Natural killer cell (primary cell): ENCODE results near the gene NRXN2. TPM values are rescaled to one million over a fixed set of nuclear protein-coding genes. Genes with fewer than 3 reads are reported as not detected.
A peak's percentile ranks its signal among the peaks of the same experiment; 100 is the strongest.

ENCODE experiments used
- ATAC-seq, 3 donors: fragments of 150-1000 bp in 2 of 3; fragments of 200-7000 bp in 1 of 3; cut with Tn5 transposase; 1 replicate in 1 of 3; 2 replicates in 2 of 3; pipeline ENCODE4 v1.10.0; 2021; ENCODE audit warnings: mild to moderate bottlenecking in 2 of 3, moderate library complexity in 2 of 3
- DNase-seq, 2 donors: peaks; one replicate each; pipeline versions ENCODE4 v3.0.0 to v3.0.0-alpha.2; 2013 to 2021; ENCODE audit warnings: mixed read lengths in 1 of 2
- H3K27ac ChIP-seq: one replicate; pipeline ENCODE4 v1.5.1; 2013; ENCODE audit warnings: mild to moderate bottlenecking, low read length
- H3K27me3 ChIP-seq: one replicate; pipeline ENCODE4 v1.6.1; 2013; ENCODE audit warnings: low read length; ENCODE audit not compliant: control insufficient read depth, insufficient read depth
- H3K36me3 ChIP-seq: one replicate; pipeline ENCODE4 v1.6.1; 2013; ENCODE audit warnings: low read length; ENCODE audit not compliant: control insufficient read depth, insufficient read depth
- H3K4me1 ChIP-seq: one replicate; pipeline ENCODE4 v1.6.1; 2013; ENCODE audit warnings: low read length; ENCODE audit not compliant: control insufficient read depth, insufficient read depth
- H3K4me3 ChIP-seq: one replicate; pipeline ENCODE4 v1.5.1; 2013; ENCODE audit warnings: low read length
- H3K9me3 ChIP-seq: one replicate; pipeline ENCODE4 v1.6.1; 2013; ENCODE audit warnings: low read length; ENCODE audit not compliant: control insufficient read depth, insufficient read depth
- H3K27ac Mint-ChIP-seq, 2 donors: one replicate each; pipeline ENCODE4 v1.8.0; 2022; ENCODE audit warnings: mild to moderate bottlenecking in 2 of 2, mixed read lengths in 2 of 2, moderate library complexity in 1 of 2
- H3K27me3 Mint-ChIP-seq, 2 donors: one replicate each; pipeline ENCODE4 v1.8.0; 2022; ENCODE audit warnings: low read depth in 2 of 2, mixed read lengths in 2 of 2
- H3K36me3 Mint-ChIP-seq: one replicate; pipeline ENCODE4 v1.8.0; 2022; ENCODE audit warnings: mixed read lengths
- H3K4me1 Mint-ChIP-seq, 2 donors: one replicate each; pipeline ENCODE4 v1.8.0; 2022; ENCODE audit warnings: mixed read lengths in 2 of 2
- H3K4me3 Mint-ChIP-seq: one replicate; pipeline ENCODE4 v1.8.0; 2022; ENCODE audit warnings: mild to moderate bottlenecking, moderate library complexity, mixed read lengths
- H3K9me3 Mint-ChIP-seq, 2 donors: one replicate each; pipeline ENCODE4 v1.8.0; 2022; ENCODE audit warnings: mixed read lengths in 2 of 2
- WGBS: methylation state at CpG from one replicate; pipeline ENCODE4 v1.1.7; 2013; ENCODE audit warnings: missing lambda C conversion rate; ENCODE audit not compliant: insufficient coverage; 5-methylcytosine and 5-hydroxymethylcytosine counted together
- intact Hi-C: fragments of 100-400 bp; cut with micrococcal nuclease; formaldehyde crosslinking; loops from one replicate; pipeline ENCODE4 v1.14.2; 2022
- total RNA-seq, 4 donors: library from RNA; stranded (reverse); fragments of 120-200 nt in 1 of 4; gene quantifications; one replicate each; pipeline versions ENCODE4 v1.2.3 to v1.2.4, GENCODE V29; 2013 to 2022
- TF ChIP-seq, protein P1 (sequence below): fragments of 200-600 bp; IDR thresholded peaks from one replicate; pipeline ENCODE4 v1.8.0; 2022; ENCODE audit warnings: antibody characterized with exemption

NRXN2 gene
- total RNA-seq, 3 donors from 2014 or later (not counting 1 experiment from before 2014, with no cell fraction given): 2.9 to 9.6 (median 7.7) TPM

DNA sequence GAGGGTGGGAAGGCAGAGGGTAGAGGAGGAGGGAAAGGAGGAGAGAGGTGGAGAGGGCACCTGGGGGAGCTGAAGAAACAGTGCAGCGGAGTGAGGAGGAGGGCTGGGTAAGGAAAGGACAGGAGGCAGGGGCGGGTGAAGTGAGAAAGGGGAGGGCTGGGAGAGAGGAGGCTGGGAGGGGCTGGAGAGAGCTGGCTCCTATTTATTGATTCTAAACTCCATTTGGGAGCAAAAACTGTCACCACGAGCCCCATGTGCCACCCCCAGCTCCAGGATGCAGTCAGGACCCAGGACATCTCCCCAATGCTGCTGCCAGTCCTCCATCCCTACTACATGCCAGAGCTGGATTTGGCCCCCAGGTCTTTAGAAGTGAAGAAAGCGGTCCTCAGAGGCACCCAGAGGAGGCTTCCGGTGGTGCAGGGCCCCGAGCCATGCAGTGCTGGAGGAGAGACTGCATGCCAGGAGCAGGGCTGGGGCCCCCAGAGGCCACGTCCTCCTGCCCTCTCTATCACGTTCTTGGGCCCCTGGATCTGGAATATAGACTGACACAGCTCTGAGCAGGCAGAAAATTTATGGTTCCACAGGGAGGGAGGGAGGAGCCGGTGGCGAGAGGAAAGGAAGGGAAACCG lies 78.2 kb downstream of the NRXN2 start:
- ATAC-seq (peak in 2 of 3 donors; percentile 35 to 36), DNase-seq (no peak)
- intact Hi-C loops: no loop called here
- Mint-ChIP-seq H3K4me3 (peak overlapping the region; percentile 25), H3K9me3 (no peaks in the 10 kb centered on the region), H3K4me1 (peaks cover 0 to 5% of the 10 kb centered on the region in 2 donors), H3K27me3 (peaks cover 12 to 23% of the 10 kb centered on the region in 2 donors), H3K27ac (no peak overlapping the region), H3K36me3 (no peaks in the 10 kb centered on the region)
- WGBS: 43% methylated on average over 11 of the region's 11 CpGs
- Histone ChIP-seq H3K4me3 (no peak overlapping the region), H3K4me1 (peaks cover 15% of the 10 kb centered on the region), H3K36me3 (no peaks in the 10 kb centered on the region), H3K27me3 (peaks cover 17% of the 10 kb centered on the region), H3K27ac (no peak overlapping the region), H3K9me3 (no peaks in the 10 kb centered on the region)
- TF ChIP-seq, protein P1, sequence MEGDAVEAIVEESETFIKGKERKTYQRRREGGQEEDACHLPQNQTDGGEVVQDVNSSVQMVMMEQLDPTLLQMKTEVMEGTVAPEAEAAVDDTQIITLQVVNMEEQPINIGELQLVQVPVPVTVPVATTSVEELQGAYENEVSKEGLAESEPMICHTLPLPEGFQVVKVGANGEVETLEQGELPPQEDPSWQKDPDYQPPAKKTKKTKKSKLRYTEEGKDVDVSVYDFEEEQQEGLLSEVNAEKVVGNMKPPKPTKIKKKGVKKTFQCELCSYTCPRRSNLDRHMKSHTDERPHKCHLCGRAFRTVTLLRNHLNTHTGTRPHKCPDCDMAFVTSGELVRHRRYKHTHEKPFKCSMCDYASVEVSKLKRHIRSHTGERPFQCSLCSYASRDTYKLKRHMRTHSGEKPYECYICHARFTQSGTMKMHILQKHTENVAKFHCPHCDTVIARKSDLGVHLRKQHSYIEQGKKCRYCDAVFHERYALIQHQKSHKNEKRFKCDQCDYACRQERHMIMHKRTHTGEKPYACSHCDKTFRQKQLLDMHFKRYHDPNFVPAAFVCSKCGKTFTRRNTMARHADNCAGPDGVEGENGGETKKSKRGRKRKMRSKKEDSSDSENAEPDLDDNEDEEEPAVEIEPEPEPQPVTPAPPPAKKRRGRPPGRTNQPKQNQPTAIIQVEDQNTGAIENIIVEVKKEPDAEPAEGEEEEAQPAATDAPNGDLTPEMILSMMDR: no peak

GRCh38 chr11:64643920-64644646 lies 78.9 kb downstream of the NRXN2 start:
- H3K27ac Mint-ChIP-seq: no peak overlapping the region
- H3K9me3 Mint-ChIP-seq: no peaks in the 10 kb centered on the region
- TF ChIP-seq, protein P1: no peak
- peaks cover 0 to 5% of the 10 kb centered on the region in 2 donors for H3K4me1 Mint-ChIP-seq
- intact Hi-C loops: no loop called here
- Histone ChIP-seq H3K36me3 (no peaks in the 10 kb centered on the region), H3K27me3 (peaks cover 20% of the 10 kb centered on the region), H3K27ac (no peak overlapping the region), H3K4me3 (no peak overlapping the region), H3K4me1 (peaks cover 15% of the 10 kb centered on the region), H3K9me3 (no peaks in the 10 kb centered on the region)
- 31% methylated on average over 19 of the region's 19 CpGs for WGBS
- no peak for DNase-seq
- peaks cover 12 to 23% of the 10 kb centered on the region in 2 donors for H3K27me3 Mint-ChIP-seq
- ATAC-seq: peak in 1 of 3 donors; percentile 31
- no peaks in the 10 kb centered on the region for H3K36me3 Mint-ChIP-seq
- H3K4me3 Mint-ChIP-seq: no peak overlapping the region

- H3K9me3 Mint-ChIP-seq: no peaks in the 10 kb centered on the region
- Histone ChIP-seq H3K36me3 (no peaks in the 10 kb centered on the region), H3K27me3 (peaks cover 20% of the 10 kb centered on the region), H3K27ac (no peak overlapping the region), H3K4me1 (peaks cover 15% of the 10 kb centered on the region), H3K9me3 (no peaks in the 10 kb centered on the region), H3K4me3 (no peak overlapping the region)
- intact Hi-C loops: no loop called here
- under 1% methylated on average over 50 of the region's 53 CpGs for WGBS
- no peak overlapping the region for H3K27ac Mint-ChIP-seq
- DNase-seq (no peak), ATAC-seq (peak in 2 of 3 donors; percentile 31 to 44)
- peak overlapping the region; percentile 72 for H3K4me3 Mint-ChIP-seq
- H3K36me3 Mint-ChIP-seq: no peaks in the 10 kb centered on the region
- peaks cover 12 to 23% of the 10 kb centered on the region in 2 donors for H3K27me3 Mint-ChIP-seq
- TF ChIP-seq, protein P1: no peak
- peaks cover 0 to 8% of the 10 kb centered on the region in 2 donors for H3K4me1 Mint-ChIP-seq
These were observed 79.6 kb downstream of the NRXN2 start for GRCh38 chr11:64643256-64643881.
